EH (cell line): ENCODE measurements around the gene ZNF629.
"Not testable (repeated sequence)": the region's sequence is repeated elsewhere in the genome, so short reads cannot be mapped to it uniquely, and the experiment has no call there.

Experiments
- DNase-seq: peaks from one replicate; pipeline ENCODE4 v3.0.0-alpha.2; 2015; ENCODE audit warnings: low read depth

The ZNF629 gene

DNA sequence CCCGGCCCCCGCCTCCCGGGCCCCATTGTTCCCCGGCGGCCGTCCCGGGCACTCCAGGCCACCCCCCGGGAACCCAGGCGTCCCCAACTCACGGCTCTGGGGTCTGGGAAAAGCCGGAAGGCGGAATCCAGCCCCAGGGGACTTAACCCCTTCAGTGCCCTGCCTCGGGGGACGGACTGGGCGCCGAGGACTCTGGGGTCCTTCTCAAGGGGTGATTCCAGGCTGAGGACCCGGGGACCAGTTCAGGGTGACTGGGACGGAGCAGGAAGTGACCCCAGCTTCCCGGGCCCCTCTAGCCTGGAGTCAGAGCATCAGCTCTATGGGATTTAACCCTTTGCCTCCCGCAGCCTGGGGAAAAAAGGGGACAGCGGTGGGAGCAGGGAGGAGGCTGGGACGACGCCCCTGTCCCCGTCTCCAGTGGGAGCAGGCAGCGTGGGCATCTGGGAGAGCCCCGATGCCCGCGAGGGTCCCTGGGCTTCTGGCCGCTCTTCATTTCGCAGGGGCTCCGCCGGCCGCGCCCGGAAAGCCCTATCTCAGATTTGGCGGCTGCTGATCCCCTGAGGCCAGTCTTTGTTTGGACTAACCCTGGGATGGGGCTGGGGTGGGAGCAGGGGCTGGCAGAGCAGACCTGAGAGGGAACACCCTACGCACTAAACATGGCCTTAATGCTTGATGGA is at the start of gene ZNF629:
ZNF629 (minus strand) TSS at position 270 of the 677 bp plus-strand sequence. CDS start 2,723 bp downstream, outside the sequence.
- DNase-seq, result peak; percentile 75

- DNase-seq, result no peak
Measured at GRCh38 chr16:30834130-30834740, 47.2 kb upstream of the ZNF629 start.

DNA sequence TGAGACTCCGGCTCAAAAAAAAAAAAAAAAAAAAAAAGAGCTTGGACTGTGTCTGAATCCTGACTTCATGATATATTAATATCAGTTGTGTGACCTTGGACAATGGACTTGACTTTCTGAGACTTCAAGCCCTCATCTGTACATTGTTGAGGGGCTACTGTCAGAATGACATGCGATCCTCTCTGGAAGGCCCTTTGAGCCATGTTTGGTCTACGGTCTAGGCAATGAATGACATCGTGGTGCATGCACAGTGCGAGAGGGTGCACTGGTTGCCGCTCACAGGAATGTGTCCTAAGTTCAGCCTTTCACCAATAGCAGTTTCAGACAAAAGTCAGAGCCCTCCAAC is 43.0 kb upstream of the ZNF629 start:
- no peak for DNase-seq

DNA sequence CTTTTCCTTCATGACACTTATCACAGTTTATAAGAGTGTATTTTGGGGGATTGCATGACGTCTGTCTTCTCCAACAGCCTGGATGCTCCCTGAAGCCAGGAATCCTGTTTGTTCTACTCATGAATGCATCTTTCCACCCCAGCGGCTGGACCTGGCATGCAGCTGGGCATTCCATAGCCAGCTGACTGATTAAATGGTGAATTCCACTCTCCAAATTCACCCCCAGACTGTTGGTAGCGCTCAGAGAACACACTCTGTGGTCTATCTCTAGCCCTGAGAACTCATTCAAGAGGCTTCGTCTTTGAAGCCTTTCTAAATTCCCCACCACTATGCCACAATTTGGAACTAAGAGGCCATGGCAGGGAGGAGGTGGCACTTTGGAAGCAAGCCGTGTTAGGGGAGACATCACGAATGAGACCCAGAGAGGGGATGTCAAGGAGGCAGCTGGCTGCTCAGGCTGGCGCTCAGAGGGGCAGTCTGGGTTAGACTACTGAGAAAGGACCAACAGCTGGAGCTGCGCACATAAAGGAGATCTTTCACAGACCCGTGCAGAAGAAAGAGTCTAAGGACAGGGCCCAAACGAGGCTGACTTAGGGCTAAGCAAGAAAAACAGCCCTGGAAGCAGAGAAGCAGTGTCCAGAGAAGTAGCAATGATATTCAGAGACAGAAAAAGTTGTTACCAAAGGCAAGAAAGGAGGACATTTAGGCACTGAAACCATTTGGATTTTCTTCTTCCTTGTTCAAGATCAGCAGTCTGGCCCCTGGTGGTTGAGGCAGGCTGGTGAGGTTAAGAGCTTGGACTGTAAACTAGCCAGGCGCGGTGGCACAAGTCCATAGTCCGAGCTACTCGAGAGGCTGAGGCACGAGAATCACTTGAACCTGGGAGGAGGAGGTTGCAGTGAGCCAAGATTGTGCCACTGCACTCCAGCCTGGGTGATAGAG is 42.4 kb upstream of the ZNF629 start:
- peak; percentile 37 for DNase-seq

- DNase-seq, result no peak
Measured at GRCh38 chr16:30821891-30822290, 34.9 kb upstream of the ZNF629 start.

DNA sequence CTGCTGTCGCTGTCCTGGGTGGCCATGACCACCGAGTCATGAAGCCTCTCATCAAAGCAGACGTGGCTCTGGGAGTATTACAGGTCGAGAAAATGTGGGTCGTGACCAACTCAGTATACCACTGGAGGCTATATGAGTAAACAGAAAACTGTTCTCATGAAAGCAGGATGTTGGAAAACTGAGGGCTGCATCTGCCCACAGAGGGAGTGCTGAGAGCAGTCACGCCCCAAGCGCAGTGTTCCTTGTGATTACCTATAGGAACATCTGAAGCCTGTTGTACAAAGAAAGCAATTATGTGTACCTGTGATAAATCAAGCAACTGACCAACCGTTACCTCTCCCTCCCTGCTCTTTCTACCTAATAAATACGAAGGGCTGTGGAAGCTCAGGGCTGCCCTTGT is 34.4 kb upstream of the ZNF629 start:
- not testable (repeated sequence) for DNase-seq

- DNase-seq, result no peak
Measured at GRCh38 chr16:30820952-30821421, 34.0 kb upstream of the ZNF629 start.

DNA sequence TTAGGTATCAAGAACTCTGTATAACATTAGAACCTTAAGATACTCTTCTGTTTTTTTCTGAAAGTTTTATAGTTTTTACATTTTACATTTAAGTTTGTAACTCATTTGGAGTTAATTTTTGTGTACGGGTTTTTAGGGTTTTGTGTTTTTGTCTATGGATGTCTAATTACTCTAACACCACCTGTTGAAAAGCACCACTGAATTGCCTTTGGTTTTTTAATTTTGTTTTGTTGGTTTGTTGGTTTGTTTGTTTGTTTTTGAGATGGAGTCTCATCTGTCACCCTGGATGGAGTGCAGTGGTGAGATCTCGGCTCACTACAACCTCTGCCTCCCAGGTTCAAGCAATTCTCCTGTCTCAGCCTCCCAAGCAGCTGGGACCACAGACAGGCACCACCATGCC is 29.8 kb upstream of the ZNF629 start:
- DNase-seq, result no peak

GRCh38 chr16:30813821-30814189 is 26.8 kb upstream of the ZNF629 start:
- no peak for DNase-seq

DNA sequence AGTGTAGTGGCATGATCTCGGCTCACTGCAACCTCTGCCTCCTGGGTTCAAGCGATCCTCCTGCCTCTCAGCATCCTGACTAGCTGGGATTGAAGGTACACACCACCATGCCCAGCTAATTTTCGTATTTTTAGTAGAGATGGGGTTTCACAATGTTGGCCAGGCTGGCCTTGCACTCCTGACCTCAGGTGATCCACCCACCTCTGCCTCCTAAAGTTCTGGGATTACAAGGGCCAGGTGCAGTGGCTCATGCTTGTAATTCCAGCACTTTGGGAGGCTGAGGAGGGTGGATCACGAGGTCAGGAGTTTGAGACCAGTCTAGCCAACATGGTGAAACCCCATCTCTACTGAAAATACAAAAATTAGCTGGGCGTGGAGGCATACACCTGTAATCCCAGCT is 22.7 kb upstream of the ZNF629 start:
- not testable (repeated sequence) for DNase-seq

DNA sequence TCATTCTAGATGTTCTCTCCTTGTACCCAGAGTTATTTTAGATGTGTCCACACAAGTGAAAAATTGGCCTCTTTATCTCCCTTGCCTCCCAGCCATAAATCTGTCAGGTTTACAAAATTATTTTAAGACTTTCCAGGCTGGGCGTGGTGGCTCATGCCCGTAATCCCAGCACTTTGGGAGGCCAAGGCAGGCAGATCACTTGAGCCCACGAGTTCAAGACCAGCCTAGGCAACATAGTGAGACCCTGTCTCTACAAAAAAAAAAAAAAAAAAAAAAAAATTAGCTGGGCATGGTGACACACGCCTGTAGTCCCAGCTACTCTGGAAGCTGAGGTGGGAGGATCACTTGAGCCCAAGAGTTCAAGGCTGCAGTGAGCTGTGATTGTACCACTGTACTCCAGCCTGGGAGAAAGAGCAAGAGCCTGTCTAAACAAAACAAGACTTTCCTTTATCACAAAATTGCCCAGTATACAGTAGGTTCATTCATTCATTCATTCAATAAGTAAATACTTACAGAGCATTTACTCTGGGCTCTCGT is 22.0 kb upstream of the ZNF629 start:
- not testable (repeated sequence) for DNase-seq

GRCh38 chr16:30808146-30808545 is 21.1 kb upstream of the ZNF629 start:
- no peak for DNase-seq

- DNase-seq, result peak; percentile 85
Measured at GRCh38 chr16:30805370-30806169, 18.6 kb upstream of the ZNF629 start.

- DNase-seq, result no peak
Measured at GRCh38 chr16:30805056-30805369, 18.0 kb upstream of the ZNF629 start.

GRCh38 chr16:30802936-30803335 is 15.9 kb upstream of the ZNF629 start:
- DNase-seq, result no peak

DNA sequence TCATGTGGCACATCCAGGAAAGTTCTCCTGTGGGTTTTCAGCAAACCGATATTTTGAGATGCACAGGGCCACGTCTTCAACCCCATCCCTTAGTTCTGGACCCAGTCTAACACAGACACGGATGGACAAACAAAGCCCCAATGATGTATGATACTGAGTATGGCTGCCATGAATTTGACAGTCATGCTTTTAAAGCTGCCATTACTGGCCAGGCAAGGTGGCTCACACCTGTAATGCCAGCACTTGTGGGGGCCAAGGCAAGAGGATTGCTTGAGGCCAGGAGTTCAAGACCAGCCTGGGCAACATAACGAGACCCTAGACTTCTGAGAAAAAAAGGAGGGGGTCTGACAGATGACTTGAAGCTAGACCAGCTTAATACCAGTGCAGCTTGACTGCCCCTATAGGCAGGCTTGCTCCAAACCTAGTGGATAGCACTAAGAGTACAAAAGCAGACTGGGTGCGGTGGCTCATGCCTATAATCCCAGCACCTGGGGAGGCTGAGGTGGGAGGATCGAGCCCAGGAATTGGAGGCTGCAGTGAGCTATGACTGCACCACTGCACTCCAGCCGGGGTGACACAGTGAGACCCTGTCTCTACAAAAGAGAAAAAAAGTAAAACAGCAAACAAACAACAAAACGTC is 10.8 kb upstream of the ZNF629 start:
- no peak for DNase-seq

DNA sequence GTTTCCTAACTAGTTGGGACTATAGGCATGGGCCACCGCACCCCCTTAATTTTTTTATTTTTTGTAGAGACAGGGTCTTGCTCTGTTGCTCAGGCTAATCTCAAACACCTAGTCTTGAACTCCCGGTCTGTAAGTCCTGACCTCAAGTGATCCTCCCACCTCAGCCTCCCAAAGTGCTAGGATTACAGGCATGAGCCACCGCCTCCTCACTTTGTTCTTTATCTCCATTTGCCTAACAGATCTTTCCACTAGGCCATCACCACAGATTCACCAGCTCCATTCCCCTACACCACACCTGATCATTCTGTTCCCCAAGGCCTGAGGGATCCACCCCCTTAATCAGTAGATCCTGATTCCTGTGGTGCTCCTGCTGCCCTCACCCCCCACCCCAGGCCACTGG is 7.6 kb upstream of the ZNF629 start:
- DNase-seq, result no peak

DNA sequence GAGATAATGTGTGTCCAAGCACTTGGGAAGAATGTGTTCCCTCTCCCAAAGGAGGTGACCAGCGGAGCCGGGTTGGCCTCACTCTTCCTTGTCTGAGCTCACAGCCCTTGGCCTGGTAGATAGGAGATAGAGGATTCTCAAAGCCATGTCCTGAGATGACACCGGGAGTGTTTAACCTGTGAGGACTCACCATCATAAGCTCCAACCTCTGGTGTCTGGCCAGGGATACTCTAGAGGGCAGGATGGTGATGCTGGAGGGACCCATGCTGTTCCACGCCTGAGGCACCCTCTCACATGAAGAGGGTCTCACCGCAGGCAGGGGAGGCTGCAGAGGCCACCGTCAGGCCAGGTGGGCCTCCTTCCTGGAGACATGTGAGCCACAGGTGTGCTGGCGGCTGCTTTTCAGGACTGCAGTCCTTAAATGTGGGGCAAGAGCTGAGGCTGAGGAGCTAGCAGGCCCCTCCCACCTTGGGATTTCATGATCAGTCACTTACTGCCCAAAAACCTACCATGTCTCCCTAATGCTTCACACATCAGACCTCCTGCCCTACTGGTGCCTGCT is 6.6 kb upstream of the ZNF629 start:
- no peak for DNase-seq

GRCh38 chr16:30787613-30788378 is 791 bp upstream of the ZNF629 start:
- DNase-seq, result no peak
